NCI-H2171 (cell line): ENCODE measurements around the gene SSH3.
"Not testable (repeated sequence)": the region's sequence is repeated elsewhere in the genome, so short reads cannot be mapped to it uniquely, and the experiment has no call there.

Source experiments
- DNase-seq: peaks from one replicate; lab custom pipeline; 2025; lab: John Stamatoyannopoulos, UW

The SSH3 gene, protein sequence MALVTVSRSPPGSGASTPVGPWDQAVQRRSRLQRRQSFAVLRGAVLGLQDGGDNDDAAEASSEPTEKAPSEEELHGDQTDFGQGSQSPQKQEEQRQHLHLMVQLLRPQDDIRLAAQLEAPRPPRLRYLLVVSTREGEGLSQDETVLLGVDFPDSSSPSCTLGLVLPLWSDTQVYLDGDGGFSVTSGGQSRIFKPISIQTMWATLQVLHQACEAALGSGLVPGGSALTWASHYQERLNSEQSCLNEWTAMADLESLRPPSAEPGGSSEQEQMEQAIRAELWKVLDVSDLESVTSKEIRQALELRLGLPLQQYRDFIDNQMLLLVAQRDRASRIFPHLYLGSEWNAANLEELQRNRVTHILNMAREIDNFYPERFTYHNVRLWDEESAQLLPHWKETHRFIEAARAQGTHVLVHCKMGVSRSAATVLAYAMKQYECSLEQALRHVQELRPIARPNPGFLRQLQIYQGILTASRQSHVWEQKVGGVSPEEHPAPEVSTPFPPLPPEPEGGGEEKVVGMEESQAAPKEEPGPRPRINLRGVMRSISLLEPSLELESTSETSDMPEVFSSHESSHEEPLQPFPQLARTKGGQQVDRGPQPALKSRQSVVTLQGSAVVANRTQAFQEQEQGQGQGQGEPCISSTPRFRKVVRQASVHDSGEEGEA

DNA sequence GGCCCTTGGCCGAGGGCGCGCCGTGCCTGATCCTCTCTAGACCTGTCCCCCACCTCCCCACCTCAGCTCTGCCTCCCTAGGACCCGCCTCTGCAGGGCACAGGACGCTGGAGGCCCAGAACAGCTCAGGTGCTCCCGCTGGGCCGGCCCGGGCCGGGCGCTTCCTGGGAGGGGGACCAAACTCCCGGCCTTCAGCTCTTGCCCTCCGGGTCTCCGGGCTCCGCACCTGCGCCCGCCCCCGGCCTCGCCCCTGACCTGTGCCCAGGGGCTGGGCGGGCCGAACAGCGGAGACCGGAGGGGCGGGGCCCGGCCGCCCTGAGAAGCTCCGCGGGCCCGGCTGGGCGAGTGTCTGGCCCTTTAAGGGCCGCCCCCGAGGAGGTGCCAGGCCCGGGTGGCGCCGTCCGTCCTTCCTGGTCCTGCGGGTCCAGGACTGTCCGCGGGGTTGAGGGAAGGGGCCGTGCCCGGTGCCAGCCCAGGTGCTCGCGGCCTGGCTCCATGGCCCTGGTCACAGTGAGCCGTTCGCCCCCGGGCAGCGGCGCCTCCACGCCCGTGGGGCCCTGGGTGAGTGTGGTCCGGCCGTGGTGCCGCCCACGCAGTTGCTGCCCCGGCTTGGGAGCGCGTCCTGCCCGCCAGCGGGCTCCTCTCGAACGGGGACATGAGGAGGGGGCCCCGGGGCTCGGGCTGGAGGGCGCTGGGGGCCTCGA is at the start of gene SSH3:
Gene SSH3, plus strand, starts transcription at position 399 of the 703 bp plus-strand sequence. Its CDS starts 96 bp downstream, at position 495.
- DNase-seq = no peak

DNA sequence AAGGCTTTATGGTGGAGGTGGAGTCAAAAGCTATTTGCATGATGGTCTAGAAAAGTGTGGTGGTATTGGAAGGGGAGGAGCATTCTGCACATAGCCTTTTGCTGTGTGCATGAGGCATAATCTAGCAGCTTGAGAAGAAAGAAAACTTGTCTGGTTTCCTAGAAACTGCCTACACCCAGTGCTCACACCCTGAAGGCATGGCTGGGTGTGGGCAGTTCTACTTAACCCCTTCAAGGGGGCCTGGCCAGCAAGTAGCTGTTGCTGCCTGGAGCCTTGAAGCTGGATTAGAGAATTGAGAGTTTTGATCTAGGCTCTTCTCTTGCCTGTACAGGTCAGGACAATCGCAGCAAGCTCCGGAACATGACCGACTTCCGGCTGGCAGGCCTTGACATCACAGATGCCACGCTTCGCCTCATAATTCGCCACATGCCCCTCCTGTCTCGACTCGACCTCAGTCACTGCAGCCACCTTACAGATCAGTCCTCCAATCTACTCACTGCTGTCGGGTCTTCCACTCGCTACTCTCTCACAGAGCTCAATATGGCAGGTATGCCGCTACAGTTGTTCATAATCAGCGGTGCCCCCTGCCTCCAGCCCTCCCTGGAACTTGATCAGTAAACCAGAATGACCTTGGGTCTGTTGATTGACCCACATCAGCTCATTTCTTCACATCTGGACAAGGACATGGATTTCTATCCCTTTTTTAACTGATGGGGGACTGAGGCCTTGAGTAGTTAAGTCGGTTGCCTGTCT is 49.3 kb upstream of the SSH3 start:
- DNase-seq = no peak

DNA sequence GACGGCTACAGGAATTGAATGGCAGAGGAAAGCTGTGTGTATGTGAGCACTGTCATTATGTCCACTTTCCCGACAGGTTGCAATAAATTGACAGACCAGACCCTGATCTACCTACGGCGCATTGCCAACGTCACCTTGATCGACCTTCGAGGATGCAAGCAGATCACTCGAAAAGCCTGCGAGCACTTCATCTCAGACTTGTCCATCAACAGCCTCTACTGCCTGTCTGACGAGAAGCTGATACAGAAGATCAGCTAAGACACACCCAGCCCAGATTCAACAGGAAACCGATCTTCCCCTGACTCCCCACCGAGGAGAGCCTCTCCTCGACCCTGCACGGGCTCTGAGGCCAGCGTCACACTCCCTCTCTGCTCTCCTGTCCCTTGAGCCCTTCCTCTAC is 48.5 kb upstream of the SSH3 start:
- no peak for DNase-seq

DNA sequence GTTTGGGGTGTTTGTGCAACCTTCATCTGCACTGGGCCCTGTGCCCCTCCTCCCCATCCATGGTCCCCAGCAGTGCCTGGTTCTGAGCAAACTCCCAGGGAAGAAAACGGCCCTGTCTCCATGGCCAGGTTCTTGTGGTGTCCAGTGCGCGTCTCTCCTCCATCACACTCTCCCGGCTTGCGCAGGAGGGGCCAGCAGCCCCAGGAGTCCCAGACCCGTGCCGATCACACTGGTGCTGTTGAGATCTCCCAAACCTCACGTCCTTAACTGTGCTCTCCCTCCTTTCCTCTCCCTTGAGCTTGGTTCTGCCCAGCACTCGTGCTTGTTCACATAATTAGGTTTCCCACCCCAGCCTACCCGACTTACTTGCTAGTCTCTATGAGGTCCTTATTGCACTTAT is 48.0 kb upstream of the SSH3 start:
- no peak for DNase-seq

DNA sequence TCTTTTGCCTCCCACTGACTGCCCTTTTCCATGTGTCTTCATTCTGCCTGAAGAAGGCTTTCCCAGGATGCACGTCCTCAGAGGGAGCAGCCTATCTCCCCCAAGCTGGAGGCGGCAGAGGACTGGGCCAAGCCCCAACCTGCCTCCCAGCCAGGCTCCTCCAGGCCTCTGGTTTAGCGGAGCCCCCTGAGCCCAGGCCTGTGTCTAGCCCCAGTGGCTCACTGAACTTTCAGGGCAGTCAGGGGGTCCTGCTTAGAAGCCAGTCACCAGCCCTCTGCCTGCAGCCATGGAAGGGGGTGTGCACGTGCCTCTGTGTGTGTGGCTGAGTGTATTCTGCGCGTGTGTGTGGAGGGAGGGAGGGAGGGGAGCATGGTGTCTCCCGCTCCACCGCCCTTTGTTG is 47.5 kb upstream of the SSH3 start:
- DNase-seq = no peak

DNA sequence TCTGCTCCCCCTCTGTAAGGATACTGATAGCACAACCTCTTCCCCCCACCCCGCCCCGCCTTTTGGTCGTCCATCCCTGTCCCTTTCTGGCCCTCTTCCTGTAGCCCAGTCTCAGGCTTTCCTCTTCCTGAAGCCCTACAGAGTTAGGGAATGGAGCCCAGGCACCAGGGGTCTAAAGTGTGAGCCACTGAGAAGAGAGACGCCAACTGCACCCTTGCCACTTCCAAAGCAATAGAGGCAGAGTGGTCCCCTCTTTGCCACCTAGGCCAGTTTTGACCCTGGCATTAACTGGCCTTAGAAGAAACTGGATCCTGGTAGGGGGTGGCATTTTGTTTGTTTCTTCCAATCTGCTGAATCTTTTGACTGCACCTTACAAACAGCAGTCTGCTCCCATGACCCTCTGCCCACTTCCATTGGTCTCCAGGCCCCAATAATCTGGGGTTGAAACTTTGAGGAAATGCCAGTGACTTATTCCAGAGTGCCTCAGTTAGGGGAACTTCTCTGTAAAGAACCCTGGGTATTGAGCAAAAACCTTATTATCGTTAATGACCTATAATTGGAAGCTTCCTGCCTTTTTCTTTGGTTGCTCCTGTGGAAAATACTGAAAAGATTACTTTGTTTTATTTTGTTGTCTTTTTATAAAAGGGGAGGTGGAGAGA is 46.7 kb upstream of the SSH3 start:
- no peak for DNase-seq

- no peak for DNase-seq
Observed at GRCh38 chr11:67260406-67260805, 42.9 kb upstream of the SSH3 start.

- not testable (repeated sequence) for DNase-seq
Observed at GRCh38 chr11:67260885-67261639, 42.3 kb upstream of the SSH3 start.

DNA sequence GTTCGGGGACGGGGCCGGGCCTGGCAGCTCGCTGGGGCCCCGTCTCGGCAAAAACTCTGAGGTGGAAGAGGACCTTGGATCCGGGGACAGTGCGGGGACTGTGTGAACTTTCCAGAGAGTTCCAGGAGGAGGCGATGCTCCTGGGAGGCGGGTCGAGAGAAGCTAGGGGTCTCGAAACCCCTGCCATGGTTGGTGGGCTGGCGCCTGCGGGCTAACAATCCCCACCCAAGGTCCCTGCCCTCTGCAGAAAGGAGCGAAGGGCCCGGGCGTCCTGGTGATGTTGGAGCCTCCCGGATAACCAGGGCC is 41.7 kb upstream of the SSH3 start:
- no peak for DNase-seq

DNA sequence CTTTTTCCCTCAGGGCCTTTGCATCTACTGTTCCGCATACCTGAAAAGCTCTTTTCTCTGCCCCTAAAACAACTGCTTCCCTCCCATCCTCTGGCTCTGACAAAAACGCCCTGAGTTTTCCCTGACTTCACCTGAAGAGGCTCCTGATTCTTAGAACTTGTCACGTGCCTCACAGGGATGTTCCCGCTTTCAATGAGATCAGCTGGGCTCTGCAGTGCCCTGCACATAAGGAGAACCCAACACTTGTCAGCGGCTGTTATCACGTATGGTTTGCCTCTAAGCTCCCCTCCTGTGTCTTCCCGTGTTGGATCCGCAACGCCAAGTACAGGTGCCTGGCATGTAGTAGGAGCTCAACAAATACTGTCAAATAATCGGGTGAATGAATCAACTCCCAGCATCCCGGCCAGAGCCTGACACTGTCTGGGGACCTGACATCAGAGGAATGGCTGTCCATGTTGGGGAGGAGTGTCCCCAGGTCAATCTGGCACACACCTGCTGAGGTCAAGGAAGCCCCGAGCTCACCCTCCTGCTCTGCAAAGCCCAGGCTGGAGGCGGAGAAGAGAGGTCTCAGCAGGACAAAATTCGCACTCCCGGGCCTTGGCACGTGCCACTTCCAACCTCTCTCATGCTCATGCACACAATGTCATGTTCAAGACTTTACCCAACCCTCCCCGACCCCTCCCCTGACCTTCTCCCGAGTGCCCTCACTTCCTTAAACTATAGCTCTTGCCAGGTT is 41.2 kb upstream of the SSH3 start:
- no peak for DNase-seq

DNA sequence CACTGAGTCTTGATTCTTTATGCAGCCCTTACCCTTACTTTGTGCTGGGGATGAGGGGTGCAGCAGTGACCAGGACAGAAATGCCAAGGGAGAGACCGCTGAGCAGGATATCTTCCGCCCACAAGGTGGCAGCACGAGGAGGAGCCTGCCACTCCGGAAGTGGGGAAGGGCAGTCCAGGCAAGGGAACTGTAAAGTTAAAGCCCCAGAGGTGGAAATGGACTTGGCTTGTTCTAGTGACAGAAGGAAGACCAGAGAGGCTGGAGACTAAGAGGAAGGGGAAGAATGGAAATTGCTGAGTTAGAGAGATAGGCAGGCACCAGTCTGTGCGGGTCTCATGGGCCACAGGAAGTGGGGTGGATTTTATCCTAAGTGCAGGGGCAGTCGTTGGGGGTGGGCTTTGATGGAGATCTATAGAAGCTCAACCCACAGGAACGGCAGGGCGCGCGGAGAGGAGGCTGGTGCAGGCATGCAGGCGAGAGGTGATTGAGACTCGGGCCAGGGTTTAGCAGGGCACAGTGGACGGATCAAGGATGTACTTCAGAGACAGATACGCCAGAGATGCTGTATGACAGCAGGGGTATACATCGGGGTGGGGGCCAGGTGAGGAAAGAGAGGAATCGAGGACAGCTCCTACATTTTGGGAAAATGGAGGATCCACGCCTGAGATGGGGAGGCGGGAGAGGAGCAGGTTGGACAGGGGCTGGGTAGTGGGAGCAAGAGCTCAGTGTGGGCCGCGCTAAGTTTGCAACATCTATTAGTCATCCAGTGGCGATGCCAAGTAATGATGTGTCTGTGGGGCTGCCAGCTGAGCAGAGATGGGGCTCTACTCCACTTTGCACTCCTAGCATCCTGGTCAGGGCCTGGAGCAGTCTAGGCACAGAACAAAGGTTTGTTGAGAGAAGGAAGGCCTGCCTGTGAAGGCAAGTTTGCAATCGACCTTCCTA is 40.3 kb upstream of the SSH3 start:
- peak; percentile 38 for DNase-seq

DNA sequence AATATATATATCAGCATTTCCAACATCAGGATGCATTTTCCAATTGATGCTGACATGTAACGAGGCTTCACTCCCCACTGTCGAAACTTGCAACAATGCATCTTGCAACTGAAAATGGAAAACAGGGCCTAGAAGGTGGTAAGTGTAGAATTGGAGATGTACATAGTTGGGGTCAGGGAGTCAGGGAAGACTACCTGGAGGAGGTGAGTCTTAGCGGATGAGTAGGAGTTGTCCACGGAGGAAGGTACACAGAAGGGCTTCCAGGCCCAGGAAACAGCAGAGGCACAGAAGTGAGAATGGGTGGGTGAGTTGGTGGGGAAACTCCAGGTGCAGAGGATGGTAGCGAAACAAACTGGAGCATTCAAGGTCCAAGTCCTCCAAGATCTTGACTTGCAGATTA is 39.1 kb upstream of the SSH3 start:
- no peak for DNase-seq

DNA sequence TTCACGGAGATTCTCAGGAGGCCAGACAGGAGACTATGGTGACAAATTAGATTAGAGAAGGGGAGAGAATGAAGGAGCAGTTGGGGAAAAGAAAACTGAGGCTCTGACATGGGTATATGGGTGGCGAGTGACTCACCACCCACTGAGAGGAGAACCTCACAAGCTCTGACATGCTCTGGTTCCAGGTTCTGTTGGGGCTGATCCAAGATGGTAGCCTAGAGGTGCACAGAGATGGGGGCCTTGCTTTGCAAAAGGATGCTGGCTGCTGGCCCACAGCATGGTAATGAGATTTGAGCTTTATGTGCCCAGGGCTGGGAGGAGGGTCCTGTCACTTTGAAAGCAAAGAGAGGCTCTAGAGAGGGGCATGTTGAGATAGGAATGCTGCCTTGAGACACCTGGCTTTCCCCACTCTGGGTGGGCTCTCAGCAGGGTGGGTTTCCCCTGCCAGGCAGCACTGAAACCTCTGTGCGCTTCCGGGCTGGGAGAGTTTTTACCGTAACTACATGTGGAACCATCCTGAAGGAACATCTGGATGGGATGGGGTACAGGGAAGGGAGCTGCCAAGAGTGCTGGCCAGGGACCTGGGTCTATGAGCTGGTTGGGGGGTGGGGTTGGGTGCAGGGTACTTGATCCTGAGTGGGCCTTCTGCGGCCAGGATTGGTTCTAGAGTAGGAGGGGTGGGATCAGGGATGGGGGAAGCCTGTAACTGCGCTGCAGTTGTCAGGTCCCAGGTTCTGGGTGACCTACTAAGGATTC is 38.3 kb upstream of the SSH3 start:
- DNase-seq = no peak

DNA sequence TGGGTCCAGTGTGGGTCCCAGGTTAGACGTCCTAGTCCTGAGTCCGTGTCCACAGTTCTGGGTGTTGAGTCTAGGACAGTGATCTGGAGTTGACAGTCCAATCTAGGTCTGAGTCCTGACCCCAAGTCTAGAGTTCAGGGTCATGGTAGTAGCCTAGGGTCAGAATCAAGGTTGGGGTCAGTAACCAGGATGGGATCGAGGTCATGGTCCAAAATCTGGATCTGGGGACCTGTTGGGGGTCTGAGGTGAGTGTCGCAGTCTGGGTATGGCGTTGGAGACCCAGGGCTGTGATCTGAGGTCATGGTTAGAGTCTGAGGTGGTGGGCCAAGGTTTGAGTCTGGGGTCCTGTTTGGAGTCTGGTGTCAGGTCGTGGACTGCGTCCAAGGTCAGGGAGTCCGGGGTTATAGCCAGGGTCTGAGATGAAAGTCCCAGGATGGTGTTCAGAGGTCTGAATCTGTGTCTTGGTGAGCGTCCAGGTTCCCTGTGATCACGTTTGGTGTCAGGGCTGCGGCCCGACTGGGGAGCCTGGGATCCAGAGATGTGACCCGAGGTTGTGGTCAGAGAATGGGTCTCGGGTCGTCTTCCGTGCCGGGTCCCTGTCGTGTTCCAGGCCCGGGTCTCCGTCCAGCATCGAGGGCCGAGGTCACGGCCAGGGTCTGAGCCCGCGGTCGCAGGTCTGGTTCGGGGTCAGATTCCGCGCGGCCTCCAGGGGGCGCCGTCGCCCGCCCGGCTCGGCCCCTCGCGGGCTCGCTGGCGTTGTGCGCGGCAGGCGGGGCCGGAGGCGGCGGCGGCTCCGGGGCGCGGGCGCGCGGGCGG is 37.5 kb upstream of the SSH3 start:
- peak; percentile 53 for DNase-seq

DNA sequence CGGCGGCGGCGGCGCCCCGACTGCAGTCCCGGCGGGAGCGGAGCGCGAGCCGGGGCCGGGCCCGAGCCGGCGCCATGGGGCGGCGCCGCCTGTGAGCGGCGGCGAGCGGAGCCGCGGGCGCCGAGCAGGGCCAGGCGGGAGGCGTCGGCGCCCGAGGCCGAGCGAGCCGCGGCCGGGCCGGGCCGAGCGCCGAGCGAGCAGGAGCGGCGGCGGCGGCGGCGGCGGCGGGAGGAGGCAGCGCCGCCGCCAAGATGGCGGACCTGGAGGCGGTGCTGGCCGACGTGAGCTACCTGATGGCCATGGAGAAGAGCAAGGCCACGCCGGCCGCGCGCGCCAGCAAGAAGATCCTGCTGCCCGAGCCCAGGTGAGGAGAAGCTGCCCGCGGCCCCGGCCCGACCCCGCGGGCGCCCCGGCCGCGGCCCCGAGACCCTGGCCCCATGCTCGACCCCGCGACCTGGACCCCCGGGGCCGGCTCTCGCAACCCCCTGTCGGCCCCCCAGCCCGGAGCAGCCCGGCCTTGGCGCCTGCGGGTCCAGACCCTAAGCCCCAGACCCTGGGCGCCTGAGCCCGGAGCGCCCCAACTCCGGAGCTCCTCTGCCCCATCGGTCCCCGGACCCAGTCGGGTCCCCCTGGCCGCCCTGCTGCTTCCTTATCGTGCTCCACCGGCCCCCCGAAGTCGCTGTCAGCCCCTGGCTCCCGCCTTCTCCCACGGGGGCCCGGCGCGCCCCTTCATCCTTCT is 36.7 kb upstream of the SSH3 start, which contains the start of gene GRK2:
Gene GRK2, plus strand, starts transcription at position 25 of the 739 bp plus-strand sequence. Its CDS starts 227 bp downstream, at position 252.
- DNase-seq = peak; percentile 41

DNA sequence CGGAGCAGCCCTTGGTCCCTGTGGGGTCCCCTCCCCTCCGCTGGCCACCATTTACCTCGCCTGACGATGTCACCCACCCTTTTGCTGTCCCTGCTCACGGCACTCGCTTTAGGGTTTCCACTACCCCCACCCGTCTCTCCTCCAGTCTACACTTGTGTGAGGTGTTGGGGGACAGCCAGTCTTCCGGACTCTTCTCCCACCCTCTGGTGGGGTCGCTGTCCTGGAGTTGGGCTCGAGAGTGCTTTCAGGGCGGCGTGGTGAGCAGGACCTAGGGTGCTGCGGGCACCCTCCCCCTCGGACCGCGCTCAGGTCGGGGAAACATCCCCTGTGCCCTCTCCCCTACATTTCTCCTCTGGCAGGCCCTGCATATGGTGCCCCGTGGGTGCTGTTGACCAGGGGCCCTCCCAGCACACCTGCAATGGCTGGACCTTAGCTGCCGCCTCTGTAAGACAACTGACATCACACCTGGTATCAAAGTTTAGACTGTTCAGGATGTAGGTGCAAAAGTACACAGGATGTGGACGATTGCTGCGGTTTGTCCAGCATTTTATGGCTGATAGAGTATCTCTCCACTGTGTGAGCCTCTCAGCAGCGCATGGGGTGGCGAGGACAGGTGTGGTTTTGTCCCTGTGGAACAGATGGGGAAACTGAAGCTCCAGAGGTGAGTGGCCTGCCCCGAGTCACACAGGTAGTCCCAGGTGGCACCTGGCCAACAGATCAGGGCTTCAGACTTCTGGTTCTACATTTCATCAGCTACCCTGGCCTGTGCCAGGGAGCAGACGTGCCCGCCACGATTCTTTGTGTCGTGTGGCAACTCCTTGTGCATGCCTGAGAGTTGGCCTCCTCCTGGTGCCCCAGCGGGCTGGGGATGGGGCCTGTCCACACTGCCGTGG is 35.9 kb upstream of the SSH3 start:
- no peak for DNase-seq
